ENCODE measurements around the gene GPR32. TPM values are rescaled to one million over a fixed set of nuclear protein-coding genes. Genes with fewer than 3 reads are reported as not detected.
"Not testable (repeated sequence)": the region's sequence is repeated elsewhere in the genome, so short reads cannot be mapped to it uniquely, and the experiment has no call there.

GPR32 gene
- total and polyA plus RNA-seq, 2 of the 8 experiments (the other 6 are each of a cell fraction or from before 2014, with no cell fraction given), result not detected

DNA sequence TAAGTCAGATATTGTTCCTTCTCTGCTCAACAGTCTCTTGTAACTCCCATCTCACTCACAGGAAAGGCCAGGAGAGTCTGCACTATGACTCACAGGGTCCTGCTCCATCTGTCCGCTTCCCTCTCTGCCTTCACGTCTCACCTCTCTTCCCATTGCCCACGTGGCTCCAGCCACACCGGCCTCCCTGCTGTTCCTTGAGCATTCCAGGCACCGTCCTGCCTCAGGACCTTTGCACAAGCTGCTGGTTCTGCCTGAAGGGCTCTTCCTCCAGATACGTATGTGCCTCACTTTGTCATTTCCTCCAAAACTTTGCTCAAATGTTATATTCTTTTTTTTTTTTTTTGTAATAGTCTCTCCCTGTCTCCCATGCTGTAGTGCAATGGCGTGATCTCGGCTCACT lies 14.0 kb upstream of the GPR32 start:
- not testable (repeated sequence) for H2BK5ac ChIP-seq (ENCODE audit: low read depth, low read length); H3K36me3 ChIP-seq (ENCODE audit: control insufficient read depth in 2 of 4, insufficient read depth in 4 of 4, low read length in 3 of 4); H3K56ac ChIP-seq (replicated peaks; ENCODE audit: insufficient read length, low read depth, low read length); H3K14ac ChIP-seq (ENCODE audit: insufficient read length); H3K4me1 ChIP-seq (replicated peaks in 1 of 4; ENCODE audit: control insufficient read depth in 3 of 4, insufficient read depth in 4 of 4, low read length in 3 of 4); H3K9me3 ChIP-seq (ENCODE audit: insufficient read depth in 2 of 2, low read depth in 1 of 2, low read length in 1 of 2); H3K18ac ChIP-seq (ENCODE audit: extremely low read depth, low read length); H3K4ac ChIP-seq (replicated peaks; ENCODE audit: insufficient read length, low read depth, low read length); H3K4me3 ChIP-seq (ENCODE audit: extremely low read depth in 1 of 4, insufficient read depth in 2 of 4, low read depth in 3 of 4, low read length in 4 of 4); H4K8ac ChIP-seq (ENCODE audit: extremely low read depth, insufficient read depth, low read length); DNase-seq (ENCODE audit: low read depth in 1 of 2, low spot score in 2 of 2); H2BK15ac ChIP-seq (ENCODE audit: low read length); H3K79me1 ChIP-seq (ENCODE audit: low read depth, low read length); H3K23ac ChIP-seq (ENCODE audit: insufficient read length); H4K91ac ChIP-seq (replicated peaks; ENCODE audit: insufficient read length, low read length); H4K5ac ChIP-seq (ENCODE audit: insufficient read length, low read depth, low read length); H3K79me2 ChIP-seq (ENCODE audit: control insufficient read depth in 1 of 2, insufficient read depth in 2 of 2, low read length in 2 of 2); H3K27ac ChIP-seq (ENCODE audit: low read depth, low read length); H2BK12ac ChIP-seq (ENCODE audit: low read depth, low read length); H3K4me2 ChIP-seq (ENCODE audit: insufficient read depth in 1 of 2, low read depth in 2 of 2, low read length in 2 of 2); H2AFZ ChIP-seq (ENCODE audit: low read length); H3K23me2 ChIP-seq (ENCODE audit: low read depth, low read length); H2BK20ac ChIP-seq (ENCODE audit: low read length); H2BK120ac ChIP-seq (replicated peaks; ENCODE audit: low read depth, low read length); H3K27me3 ChIP-seq (replicated peaks in 1 of 4; ENCODE audit: control insufficient read depth in 3 of 4, extremely low read depth in 1 of 4, insufficient read depth in 3 of 4, low read length in 3 of 4); H4K20me1 ChIP-seq (replicated peaks in 1 of 2; ENCODE audit: control insufficient read depth in 1 of 2, insufficient read depth in 2 of 2, low read length in 2 of 2); H3K9ac ChIP-seq (replicated peaks in 1 of 4; ENCODE audit: extremely low read depth in 1 of 4, low read depth in 3 of 4, low read length in 3 of 4); H2AK5ac ChIP-seq (ENCODE audit: low read depth, low read length)
- POLR2A ChIA-PET (ENCODE audit: partially characterized antibody), result interaction anchor here (0.8 kb wide), 1 partner anchor 15 kb away, joined by 3 read pairs; no protein-coding TSS in a partner anchor
- WGBS, 2 experiments (ENCODE audit: extremely low coverage in 1 of 2, insufficient coverage in 1 of 2, insufficient read length in 1 of 2, insufficient replicate concordance in 2 of 2, low coverage in 1 of 2, low lambda C conversion rate in 2 of 2, missing lambda C conversion rate in 1 of 2), result 80% methylated on average over 8 of the region's 8 CpGs; no CpG with 5 or more reads in 1 of the 2 experiments
- FAIRE-seq, result peak; percentile 62
- CTCF ChIA-PET (ENCODE audit: partially characterized antibody), result interaction anchor here (0.9 kb wide), 1 partner anchor 27 kb away, joined by 5 read pairs; no protein-coding TSS in a partner anchor

DNA sequence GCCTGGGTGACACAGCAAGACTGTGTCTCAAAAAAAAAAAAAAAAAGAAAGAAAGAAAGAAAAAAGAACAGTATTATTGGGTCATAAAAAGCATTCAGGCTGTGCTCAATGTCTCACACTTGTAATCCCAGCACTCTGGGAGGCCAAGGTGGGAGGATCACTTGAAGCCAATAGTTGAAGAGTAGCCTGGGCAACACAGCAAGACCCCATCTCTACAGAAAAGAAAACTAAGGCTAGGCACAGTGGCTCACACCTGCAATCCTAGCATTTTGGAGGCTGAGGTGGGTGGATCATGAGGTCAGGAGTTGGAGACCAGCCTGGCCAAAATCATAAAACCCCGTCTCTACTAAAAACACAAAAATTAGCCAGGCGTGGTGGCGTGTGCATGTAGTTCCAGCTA lies 12.6 kb upstream of the GPR32 start:
- H2BK15ac ChIP-seq (ENCODE audit: low read length); H3K27me3 ChIP-seq (replicated peaks in 1 of 4; ENCODE audit: control insufficient read depth in 3 of 4, extremely low read depth in 1 of 4, insufficient read depth in 3 of 4, low read length in 3 of 4); H3K14ac ChIP-seq (ENCODE audit: insufficient read length); CTCF ChIA-PET (ENCODE audit: partially characterized antibody); H3K36me3 ChIP-seq (ENCODE audit: control insufficient read depth in 2 of 4, insufficient read depth in 4 of 4, low read length in 3 of 4); H2BK20ac ChIP-seq (ENCODE audit: low read length); H3K18ac ChIP-seq (ENCODE audit: extremely low read depth, low read length); H4K91ac ChIP-seq (replicated peaks; ENCODE audit: insufficient read length, low read length); H3K4me3 ChIP-seq (ENCODE audit: extremely low read depth in 1 of 4, insufficient read depth in 2 of 4, low read depth in 3 of 4, low read length in 4 of 4); H2BK5ac ChIP-seq (ENCODE audit: low read depth, low read length); H3K9ac ChIP-seq (replicated peaks in 1 of 4; ENCODE audit: extremely low read depth in 1 of 4, low read depth in 3 of 4, low read length in 3 of 4); H3K56ac ChIP-seq (replicated peaks; ENCODE audit: insufficient read length, low read depth, low read length); H3K4ac ChIP-seq (replicated peaks; ENCODE audit: insufficient read length, low read depth, low read length); POLR2A ChIA-PET (ENCODE audit: partially characterized antibody); H3K4me1 ChIP-seq (replicated peaks in 1 of 4; ENCODE audit: control insufficient read depth in 3 of 4, insufficient read depth in 4 of 4, low read length in 3 of 4); FAIRE-seq; H2BK12ac ChIP-seq (ENCODE audit: low read depth, low read length); DNase-seq (ENCODE audit: low read depth in 1 of 2, low spot score in 2 of 2); H2BK120ac ChIP-seq (replicated peaks; ENCODE audit: low read depth, low read length); H4K8ac ChIP-seq (ENCODE audit: extremely low read depth, insufficient read depth, low read length); H3K23me2 ChIP-seq (ENCODE audit: low read depth, low read length); H4K5ac ChIP-seq (ENCODE audit: insufficient read length, low read depth, low read length); H3K4me2 ChIP-seq (ENCODE audit: insufficient read depth in 1 of 2, low read depth in 2 of 2, low read length in 2 of 2); H4K20me1 ChIP-seq (replicated peaks in 1 of 2; ENCODE audit: control insufficient read depth in 1 of 2, insufficient read depth in 2 of 2, low read length in 2 of 2); H2AK5ac ChIP-seq (ENCODE audit: low read depth, low read length); H3K79me2 ChIP-seq (ENCODE audit: control insufficient read depth in 1 of 2, insufficient read depth in 2 of 2, low read length in 2 of 2); H3K79me1 ChIP-seq (ENCODE audit: low read depth, low read length); H3K27ac ChIP-seq (ENCODE audit: low read depth, low read length); H2AFZ ChIP-seq (ENCODE audit: low read length); H3K9me3 ChIP-seq (ENCODE audit: insufficient read depth in 2 of 2, low read depth in 1 of 2, low read length in 1 of 2); H3K23ac ChIP-seq (ENCODE audit: insufficient read length): not testable (repeated sequence)
- WGBS, 2 experiments (ENCODE audit: extremely low coverage in 1 of 2, insufficient coverage in 1 of 2, insufficient read length in 1 of 2, insufficient replicate concordance in 2 of 2, low coverage in 1 of 2, low lambda C conversion rate in 2 of 2, missing lambda C conversion rate in 1 of 2), result 100% methylated on average over 3 of the region's 3 CpGs; no CpG with 5 or more reads in 1 of the 2 experiments
